Cardiac fibroblast (primary cell): Measurements from ENCODE around the gene ABR.
"Not testable (repeated sequence)": the region's sequence is repeated elsewhere in the genome, so short reads cannot be mapped to it uniquely, and the experiment has no call there.

ENCODE experiments used
- DNase-seq, 2 donors: peaks; one replicate each; pipeline versions ENCODE4 v3.0.0 to v3.0.0-alpha.2; 2010; ENCODE audit warnings: low read depth in 2 of 2
- H3K4me3 ChIP-seq, 2 donors: replicated peaks in 1 of 2; 1 replicate in 1 of 2; 2 replicates in 1 of 2; pipeline ENCODE4 v1.5.1; 2011; ENCODE audit warnings: low read depth in 2 of 2, low read length in 2 of 2, mild to moderate bottlenecking in 2 of 2, moderate library complexity in 1 of 2
- CTCF ChIP-seq: IDR thresholded peaks from one replicate; pipeline ENCODE4 v1.5.1; 2011; ENCODE audit warnings: low read depth, mild to moderate bottlenecking, low read length, inconsistent platforms

ABR gene

GRCh38 chr17:1137465-1137894, 42.3 kb downstream of the ABR start:
- peak in 1 of 2 donors; percentile 13 for DNase-seq
- no peak overlapping the region for H3K4me3 ChIP-seq
- no peak for TF ChIP-seq CTCF

- no peak overlapping the region for H3K4me3 ChIP-seq
- DNase-seq, result no peak
- TF ChIP-seq CTCF, result no peak
These were observed 43.0 kb downstream of the ABR start for GRCh38 chr17:1136748-1137147.

- DNase-seq, result no peak
- TF ChIP-seq CTCF, result no peak
- no peak overlapping the region for H3K4me3 ChIP-seq
These were observed 45.0 kb downstream of the ABR start for GRCh38 chr17:1134634-1135324.

- no peak for TF ChIP-seq CTCF
- H3K4me3 ChIP-seq, result no peak overlapping the region
- no peak for DNase-seq
These were observed 49.6 kb downstream of the ABR start for GRCh38 chr17:1130191-1130590.

- DNase-seq, H3K4me3 ChIP-seq: not testable (repeated sequence)
These were observed 51.3 kb downstream of the ABR start for GRCh38 chr17:1128463-1128862.

GRCh38 chr17:1126801-1127550, 52.8 kb downstream of the ABR start:
- no peak overlapping the region for H3K4me3 ChIP-seq
- DNase-seq, result no peak
- TF ChIP-seq CTCF, result no peak

GRCh38 chr17:1126250-1126797, 53.5 kb downstream of the ABR start:
- TF ChIP-seq CTCF, result no peak
- no peak for DNase-seq
- H3K4me3 ChIP-seq, result no peak overlapping the region
